Astrocyte of the cerebellum (primary cell): ENCODE measurements around the gene KCNK7.

Experiments used
- DNase-seq: peaks from one replicate; pipeline ENCODE4 v3.0.0-alpha.2; 2011; ENCODE audit warnings: low read depth
- H3K4me3 ChIP-seq: 2 replicates; pipeline ENCODE4 v1.5.1; 2011; ENCODE audit warnings: mild to moderate bottlenecking, low read depth, low read length, moderate library complexity
- in situ Hi-C: cut with HindIII; loops from 2 replicates; pipeline ENCODE4 v1.10.0; 2017; ENCODE audit warnings: low sequenced_read_pairs
- TF ChIP-seq, protein P1 (sequence below): IDR thresholded peaks from 2 replicates; pipeline ENCODE4 v1.5.1; 2012; ENCODE audit warnings: low read length, low read depth, moderate library complexity, mild to moderate bottlenecking; ENCODE audit errors: missing control alignments

The KCNK7 gene

GRCh38 chr11:65557280-65558001 lies 38.2 kb downstream of the KCNK7 start:
- TF ChIP-seq, protein P1, sequence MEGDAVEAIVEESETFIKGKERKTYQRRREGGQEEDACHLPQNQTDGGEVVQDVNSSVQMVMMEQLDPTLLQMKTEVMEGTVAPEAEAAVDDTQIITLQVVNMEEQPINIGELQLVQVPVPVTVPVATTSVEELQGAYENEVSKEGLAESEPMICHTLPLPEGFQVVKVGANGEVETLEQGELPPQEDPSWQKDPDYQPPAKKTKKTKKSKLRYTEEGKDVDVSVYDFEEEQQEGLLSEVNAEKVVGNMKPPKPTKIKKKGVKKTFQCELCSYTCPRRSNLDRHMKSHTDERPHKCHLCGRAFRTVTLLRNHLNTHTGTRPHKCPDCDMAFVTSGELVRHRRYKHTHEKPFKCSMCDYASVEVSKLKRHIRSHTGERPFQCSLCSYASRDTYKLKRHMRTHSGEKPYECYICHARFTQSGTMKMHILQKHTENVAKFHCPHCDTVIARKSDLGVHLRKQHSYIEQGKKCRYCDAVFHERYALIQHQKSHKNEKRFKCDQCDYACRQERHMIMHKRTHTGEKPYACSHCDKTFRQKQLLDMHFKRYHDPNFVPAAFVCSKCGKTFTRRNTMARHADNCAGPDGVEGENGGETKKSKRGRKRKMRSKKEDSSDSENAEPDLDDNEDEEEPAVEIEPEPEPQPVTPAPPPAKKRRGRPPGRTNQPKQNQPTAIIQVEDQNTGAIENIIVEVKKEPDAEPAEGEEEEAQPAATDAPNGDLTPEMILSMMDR = no peak
- in situ Hi-C loops = no loop called here
- no peak for DNase-seq
- H3K4me3 ChIP-seq = peak overlapping the region; percentile 70

DNA sequence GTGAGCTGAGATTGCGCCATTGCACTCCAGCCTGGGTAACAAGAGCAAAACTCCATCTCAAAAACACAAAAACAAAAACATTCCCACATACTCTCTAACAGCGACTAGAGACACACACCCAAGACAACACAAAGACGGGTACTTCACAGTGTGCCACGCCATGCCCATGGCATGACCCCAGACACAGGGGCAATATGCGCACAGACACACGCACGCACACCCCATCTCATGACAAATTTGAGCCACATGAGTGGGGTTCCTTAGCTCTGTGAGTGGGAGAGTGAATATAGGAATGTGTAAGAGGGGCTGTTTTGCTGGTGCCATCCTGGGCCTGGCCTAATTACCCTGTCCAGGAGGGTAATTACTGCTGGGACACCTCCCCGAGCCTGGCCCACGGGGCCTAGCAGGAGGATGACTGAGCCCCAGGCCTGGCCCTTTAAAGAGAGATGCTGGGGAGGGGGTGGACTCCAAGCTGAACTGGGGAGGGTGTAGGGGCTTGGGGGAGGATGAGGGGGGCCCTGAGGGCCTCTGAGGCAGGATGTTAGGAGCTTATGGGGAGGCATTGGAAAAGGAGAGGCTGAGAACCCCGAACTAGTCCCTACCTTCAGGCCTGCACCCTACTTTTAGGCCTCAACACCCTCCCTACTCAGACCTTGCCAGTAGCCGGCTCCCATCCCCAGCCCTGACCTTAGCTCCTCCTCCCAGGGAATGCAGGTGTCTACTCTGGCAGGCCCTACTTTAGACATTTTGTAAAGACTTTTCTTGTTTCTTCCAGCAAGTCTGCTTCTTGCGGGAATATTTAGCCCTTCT lies 38.9 kb downstream of the KCNK7 start:
- TF ChIP-seq, protein P1 = no peak
- H3K4me3 ChIP-seq = peak overlapping the region; percentile 70
- DNase-seq = no peak
- in situ Hi-C loops = no loop called here

DNA sequence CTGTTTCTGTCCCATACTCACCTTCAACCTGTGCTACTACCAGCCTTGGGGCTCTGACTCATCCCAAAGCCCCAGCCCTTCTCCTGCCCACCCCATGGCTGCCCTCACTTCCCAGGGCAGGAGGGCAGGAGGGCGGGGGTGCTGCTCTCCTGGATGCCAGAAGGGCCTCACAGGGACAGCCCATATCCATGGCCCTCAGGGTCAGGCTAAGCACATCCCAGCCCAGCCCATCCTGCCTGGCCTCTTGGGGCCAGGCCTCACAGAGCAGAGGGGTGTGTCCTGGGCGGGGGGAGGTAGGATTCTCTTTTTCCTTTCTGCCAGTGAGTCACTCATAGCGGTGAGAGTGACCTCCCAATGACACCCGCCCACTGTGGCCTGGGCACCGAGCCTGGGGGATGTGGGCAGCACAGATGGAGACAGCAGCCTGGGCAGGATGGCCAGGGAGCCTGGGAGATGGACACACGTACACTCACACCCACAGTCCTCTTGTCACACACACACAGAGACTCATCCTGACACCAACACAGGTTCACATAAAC lies 39.8 kb downstream of the KCNK7 start:
- TF ChIP-seq, protein P1 = no peak
- H3K4me3 ChIP-seq = peak overlapping the region; percentile 70
- in situ Hi-C loops = no loop called here
- no peak for DNase-seq

- TF ChIP-seq, protein P1 = no peak
- peak overlapping the region; percentile 70 for H3K4me3 ChIP-seq
- no peak for DNase-seq
- in situ Hi-C loops = no loop called here
Observed at GRCh38 chr11:65554842-65555430, 40.7 kb downstream of the KCNK7 start.

GRCh38 chr11:65554057-65554818 lies 41.4 kb downstream of the KCNK7 start:
- in situ Hi-C loops = no loop called here
- TF ChIP-seq, protein P1 = no peak
- H3K4me3 ChIP-seq = no peak overlapping the region
- no peak for DNase-seq
